Activated CD4-positive, CD25-positive, alpha-beta regulatory T cell (primary cell): Measurements from ENCODE around the gene COG6.

ENCODE experiments used
- DNase-seq, 4 experiments: peaks; one replicate each; lab custom pipeline; 2025; lab: John Stamatoyannopoulos, UW

Gene COG6

GRCh38 chr13:39770221-39771090 lies 115.0 kb downstream of the COG6 start:
- no peak for DNase-seq

- DNase-seq, result no peak
These were observed 118.4 kb downstream of the COG6 start for GRCh38 chr13:39773833-39774232.

GRCh38 chr13:39776439-39776838 lies 121.0 kb downstream of the COG6 start:
- no peak for DNase-seq

- no peak for DNase-seq
These were observed 121.6 kb downstream of the COG6 start for GRCh38 chr13:39777021-39777420.

GRCh38 chr13:39777527-39778061 lies 122.1 kb downstream of the COG6 start:
- DNase-seq, result no peak

- peak in 2 of 4 experiments; percentile 4 to 13 for DNase-seq
These were observed 124.1 kb downstream of the COG6 start for GRCh38 chr13:39779337-39780265.

GRCh38 chr13:39780711-39781110 lies 125.2 kb downstream of the COG6 start:
- DNase-seq, result no peak

- no peak for DNase-seq
These were observed 125.9 kb downstream of the COG6 start for GRCh38 chr13:39781381-39781780.

GRCh38 chr13:39783051-39783450 lies 127.6 kb downstream of the COG6 start:
- no peak for DNase-seq

- DNase-seq, result no peak
These were observed 128.9 kb downstream of the COG6 start for GRCh38 chr13:39784347-39784746.

GRCh38 chr13:39786091-39786490 lies 130.6 kb downstream of the COG6 start:
- no peak for DNase-seq

- DNase-seq, result no peak
These were observed 131.6 kb downstream of the COG6 start for GRCh38 chr13:39787086-39787487.

- DNase-seq, result no peak
These were observed 132.6 kb downstream of the COG6 start for GRCh38 chr13:39788102-39788501.

GRCh38 chr13:39789451-39789850 lies 134.0 kb downstream of the COG6 start:
- no peak for DNase-seq
